ENCODE measurements around the gene BARX1. TPM values are rescaled to one million over a fixed set of nuclear protein-coding genes. Genes with fewer than 3 reads are reported as not detected.

The BARX1 gene
- polyA plus RNA-seq, 2 donors: 1.6 to 4.0 TPM

GRCh38 chr9:93911801-93912554, 43.2 kb downstream of the BARX1 start:
- WGBS, 2 donors: 29 to 49% methylated on average over 27 of the region's 27 CpGs
- Histone ChIP-seq H3K27me3 (ENCODE audit: control insufficient read depth in 1 of 2, insufficient read depth in 2 of 2, low read length in 2 of 2) (no peaks in the 10 kb centered on the region), H3K9me3 (ENCODE audit: control insufficient read depth in 2 of 2, insufficient read depth in 1 of 2, low read depth in 1 of 2, low read length in 1 of 2) (peaks cover 0 to 4% of the 10 kb centered on the region in 2 donors), H3K4me3 (ENCODE audit: low read depth in 1 of 2, low read length in 2 of 2) (no peak overlapping the region), H3K36me3 (ENCODE audit: control insufficient read depth in 2 of 2, insufficient read depth in 2 of 2, low read length in 1 of 2) (no peaks in the 10 kb centered on the region), H3K27ac (ENCODE audit: low read depth in 2 of 2, low read length in 1 of 2) (peak overlapping the region in 1 of 2 donors; percentile 1), H3K4me1 (ENCODE audit: control insufficient read depth in 2 of 2, insufficient read depth in 2 of 2, low read length in 1 of 2) (peaks cover 7 to 9% of the 10 kb centered on the region in 2 donors)

GRCh38 chr9:93911136-93911745, 43.9 kb downstream of the BARX1 start:
- H3K4me3 ChIP-seq (ENCODE audit: low read depth in 1 of 2, low read length in 2 of 2): no peak overlapping the region
- H3K27ac ChIP-seq (ENCODE audit: low read depth in 2 of 2, low read length in 1 of 2): no peak overlapping the region
- no peaks in the 10 kb centered on the region for H3K36me3 ChIP-seq (ENCODE audit: control insufficient read depth in 2 of 2, insufficient read depth in 2 of 2, low read length in 1 of 2)
- peaks cover 0 to 4% of the 10 kb centered on the region in 2 donors for H3K9me3 ChIP-seq (ENCODE audit: control insufficient read depth in 2 of 2, insufficient read depth in 1 of 2, low read depth in 1 of 2, low read length in 1 of 2)
- no peaks in the 10 kb centered on the region for H3K27me3 ChIP-seq (ENCODE audit: control insufficient read depth in 1 of 2, insufficient read depth in 2 of 2, low read length in 2 of 2)
- 47 to 69% methylated on average over 23 of the region's 23 CpGs for WGBS, 2 donors
- H3K4me1 ChIP-seq (ENCODE audit: control insufficient read depth in 2 of 2, insufficient read depth in 2 of 2, low read length in 1 of 2): peaks cover 7 to 9% of the 10 kb centered on the region in 2 donors

- WGBS, 2 donors: 93 to 97% methylated on average over 7 of the region's 7 CpGs
- Histone ChIP-seq H3K27me3 (ENCODE audit: control insufficient read depth in 1 of 2, insufficient read depth in 2 of 2, low read length in 2 of 2) (no peaks in the 10 kb centered on the region), H3K36me3 (ENCODE audit: control insufficient read depth in 2 of 2, insufficient read depth in 2 of 2, low read length in 1 of 2) (no peaks in the 10 kb centered on the region), H3K27ac (ENCODE audit: low read depth in 2 of 2, low read length in 1 of 2) (no peak overlapping the region), H3K9me3 (ENCODE audit: control insufficient read depth in 2 of 2, insufficient read depth in 1 of 2, low read depth in 1 of 2, low read length in 1 of 2) (peaks cover 0 to 4% of the 10 kb centered on the region in 2 donors), H3K4me1 (ENCODE audit: control insufficient read depth in 2 of 2, insufficient read depth in 2 of 2, low read length in 1 of 2) (peaks cover 7 to 9% of the 10 kb centered on the region in 2 donors), H3K4me3 (ENCODE audit: low read depth in 1 of 2, low read length in 2 of 2) (no peak overlapping the region)
These were observed 44.6 kb downstream of the BARX1 start for GRCh38 chr9:93910598-93910997.

GRCh38 chr9:93910196-93910595, 45.0 kb downstream of the BARX1 start:
- H3K4me3 ChIP-seq (ENCODE audit: low read depth in 1 of 2, low read length in 2 of 2): no peak overlapping the region
- no peaks in the 10 kb centered on the region for H3K36me3 ChIP-seq (ENCODE audit: control insufficient read depth in 2 of 2, insufficient read depth in 2 of 2, low read length in 1 of 2)
- H3K27me3 ChIP-seq (ENCODE audit: control insufficient read depth in 1 of 2, insufficient read depth in 2 of 2, low read length in 2 of 2): no peaks in the 10 kb centered on the region
- H3K4me1 ChIP-seq (ENCODE audit: control insufficient read depth in 2 of 2, insufficient read depth in 2 of 2, low read length in 1 of 2): peaks cover 7 to 11% of the 10 kb centered on the region in 2 donors
- 91 to 93% methylated on average over 10 of the region's 10 CpGs for WGBS, 2 donors
- H3K9me3 ChIP-seq (ENCODE audit: control insufficient read depth in 2 of 2, insufficient read depth in 1 of 2, low read depth in 1 of 2, low read length in 1 of 2): peaks cover 0 to 4% of the 10 kb centered on the region in 2 donors
- H3K27ac ChIP-seq (ENCODE audit: low read depth in 2 of 2, low read length in 1 of 2): no peak overlapping the region

GRCh38 chr9:93909242-93909616, 45.9 kb downstream of the BARX1 start:
- Histone ChIP-seq H3K9me3 (ENCODE audit: control insufficient read depth in 2 of 2, insufficient read depth in 1 of 2, low read depth in 1 of 2, low read length in 1 of 2) (peaks cover 0 to 4% of the 10 kb centered on the region in 2 donors), H3K4me3 (ENCODE audit: low read depth in 1 of 2, low read length in 2 of 2) (no peak overlapping the region), H3K36me3 (ENCODE audit: control insufficient read depth in 2 of 2, insufficient read depth in 2 of 2, low read length in 1 of 2) (no peaks in the 10 kb centered on the region), H3K27me3 (ENCODE audit: control insufficient read depth in 1 of 2, insufficient read depth in 2 of 2, low read length in 2 of 2) (no peaks in the 10 kb centered on the region), H3K27ac (ENCODE audit: low read depth in 2 of 2, low read length in 1 of 2) (no peak overlapping the region), H3K4me1 (ENCODE audit: control insufficient read depth in 2 of 2, insufficient read depth in 2 of 2, low read length in 1 of 2) (peaks cover 7 to 11% of the 10 kb centered on the region in 2 donors)
- 54 to 68% methylated on average over 6 of the region's 6 CpGs for WGBS, 2 donors

GRCh38 chr9:93908591-93909241, 46.4 kb downstream of the BARX1 start:
- Histone ChIP-seq H3K9me3 (ENCODE audit: control insufficient read depth in 2 of 2, insufficient read depth in 1 of 2, low read depth in 1 of 2, low read length in 1 of 2) (peaks cover 0 to 4% of the 10 kb centered on the region in 2 donors), H3K4me1 (ENCODE audit: control insufficient read depth in 2 of 2, insufficient read depth in 2 of 2, low read length in 1 of 2) (peaks cover 7 to 11% of the 10 kb centered on the region in 2 donors), H3K27ac (ENCODE audit: low read depth in 2 of 2, low read length in 1 of 2) (no peak overlapping the region), H3K36me3 (ENCODE audit: control insufficient read depth in 2 of 2, insufficient read depth in 2 of 2, low read length in 1 of 2) (no peaks in the 10 kb centered on the region), H3K27me3 (ENCODE audit: control insufficient read depth in 1 of 2, insufficient read depth in 2 of 2, low read length in 2 of 2) (no peaks in the 10 kb centered on the region), H3K4me3 (ENCODE audit: low read depth in 1 of 2, low read length in 2 of 2) (no peak overlapping the region)
- WGBS, 2 donors: 48 to 60% methylated on average over 15 of the region's 15 CpGs

- WGBS, 2 donors: 87 to 93% methylated on average over 5 of the region's 5 CpGs
These were observed 47.5 kb downstream of the BARX1 start for GRCh38 chr9:93907551-93908199.

GRCh38 chr9:93906195-93906880, 48.8 kb downstream of the BARX1 start:
- H3K4me3 ChIP-seq (ENCODE audit: low read depth in 1 of 2, low read length in 2 of 2): no peak overlapping the region
- 47 to 58% methylated on average over 10 of the region's 10 CpGs for WGBS, 2 donors

More at GRCh38 chr9:93907551-93908199, 47.5 kb downstream of the BARX1 start:
- Histone ChIP-seq H3K27ac (ENCODE audit: low read depth in 2 of 2, low read length in 1 of 2) (no peak overlapping the region), H3K9me3 (ENCODE audit: control insufficient read depth in 2 of 2, insufficient read depth in 1 of 2, low read depth in 1 of 2, low read length in 1 of 2) (peaks cover 0 to 4% of the 10 kb centered on the region in 2 donors), H3K4me1 (ENCODE audit: control insufficient read depth in 2 of 2, insufficient read depth in 2 of 2, low read length in 1 of 2) (peaks cover 6 to 10% of the 10 kb centered on the region in 2 donors), H3K36me3 (ENCODE audit: control insufficient read depth in 2 of 2, insufficient read depth in 2 of 2, low read length in 1 of 2) (no peaks in the 10 kb centered on the region), H3K27me3 (ENCODE audit: control insufficient read depth in 1 of 2, insufficient read depth in 2 of 2, low read length in 2 of 2) (no peaks in the 10 kb centered on the region), H3K4me3 (ENCODE audit: low read depth in 1 of 2, low read length in 2 of 2) (no peak overlapping the region)

More at GRCh38 chr9:93906195-93906880, 48.8 kb downstream of the BARX1 start:
- Histone ChIP-seq H3K4me1 (ENCODE audit: control insufficient read depth in 2 of 2, insufficient read depth in 2 of 2, low read length in 1 of 2) (peaks cover 0 to 2% of the 10 kb centered on the region in 2 donors), H3K27ac (ENCODE audit: low read depth in 2 of 2, low read length in 1 of 2) (no peak overlapping the region), H3K27me3 (ENCODE audit: control insufficient read depth in 1 of 2, insufficient read depth in 2 of 2, low read length in 2 of 2) (no peaks in the 10 kb centered on the region), H3K9me3 (ENCODE audit: control insufficient read depth in 2 of 2, insufficient read depth in 1 of 2, low read depth in 1 of 2, low read length in 1 of 2) (peaks cover 0 to 4% of the 10 kb centered on the region in 2 donors), H3K36me3 (ENCODE audit: control insufficient read depth in 2 of 2, insufficient read depth in 2 of 2, low read length in 1 of 2) (no peaks in the 10 kb centered on the region)
